ENCODE results near the gene BAD. TPM values are rescaled to one million over a fixed set of nuclear protein-coding genes. Genes with fewer than 3 reads are reported as not detected.

The BAD gene
- total and polyA plus RNA-seq, 2 of the 13 experiments (the other 11 are each of a cell fraction or from before 2014, with no cell fraction given), result 17.9 to 28.5 TPM

DNA sequence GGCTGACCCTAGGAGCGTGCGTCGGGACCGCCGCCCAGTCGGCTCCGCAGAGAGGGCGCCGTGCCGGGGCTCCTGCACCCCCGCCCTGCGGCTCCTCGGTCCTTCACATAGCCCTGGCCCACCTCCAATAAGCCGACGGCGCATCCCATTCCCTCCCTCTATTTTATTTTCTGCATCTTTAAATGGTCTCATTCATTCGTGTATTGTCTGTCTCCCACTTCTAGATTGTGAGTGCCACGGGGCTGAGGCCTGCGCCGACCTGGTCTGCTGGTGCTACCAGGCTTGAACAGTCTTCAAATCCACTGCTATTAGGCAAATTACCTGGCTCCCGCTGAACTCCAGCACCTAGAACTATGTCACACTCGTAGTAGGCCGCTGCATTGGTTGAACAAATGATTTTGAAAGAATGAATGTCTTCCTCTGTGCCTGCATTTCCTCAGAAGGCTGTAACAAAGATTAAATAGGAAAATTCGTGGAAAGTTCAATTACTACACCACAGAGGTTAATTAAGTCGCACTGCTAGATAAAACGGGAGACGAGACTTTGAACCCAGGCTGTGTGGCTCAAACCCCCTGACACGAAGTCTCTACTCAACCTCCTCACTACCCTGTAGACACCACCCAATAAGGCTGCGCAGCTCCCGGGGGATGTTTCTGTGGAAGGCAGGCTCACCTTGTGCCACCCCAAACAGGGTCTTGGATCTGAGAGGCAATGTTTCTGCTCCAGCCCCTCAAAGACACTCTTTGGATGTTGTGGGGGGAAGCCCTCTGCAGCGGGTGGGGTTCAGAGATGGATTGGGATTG lies 36.5 kb downstream of the BAD start (continued):
- TF ChIP-seq, protein P1, sequence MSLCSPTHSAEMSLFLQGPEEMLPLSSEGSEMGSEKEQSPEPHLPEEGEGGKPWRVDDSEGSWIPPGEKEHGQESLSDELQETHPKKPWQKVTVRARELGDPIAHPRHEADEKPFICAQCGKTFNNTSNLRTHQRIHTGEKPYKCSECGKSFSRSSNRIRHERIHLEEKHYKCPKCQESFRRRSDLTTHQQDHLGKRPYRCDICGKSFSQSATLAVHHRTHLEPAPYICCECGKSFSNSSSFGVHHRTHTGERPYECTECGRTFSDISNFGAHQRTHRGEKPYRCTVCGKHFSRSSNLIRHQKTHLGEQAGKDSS (CRISPR knock-in tag; IDR thresholded peaks at IDR 0.05; ENCODE audit: borderline replicate concordance, low read depth), result no peak
- TF ChIP-seq ZSCAN29 (CRISPR knock-in tag; conservative IDR thresholded peaks at IDR 0.05) (no peak), MEIS2 (CRISPR knock-in tag; IDR thresholded peaks at IDR 0.05) (0 out of 2 replicates have a peak, but pooled peaks have one; percentile 62), ZNF10 (CRISPR knock-in tag; IDR thresholded peaks at IDR 0.05; ENCODE audit: borderline replicate concordance, low read depth) (no peak), ZNF709 (CRISPR knock-in tag; IDR thresholded peaks at IDR 0.05) (no peak), ZNF564 (CRISPR knock-in tag; IDR thresholded peaks at IDR 0.05) (no peak), ZNF607 (CRISPR knock-in tag; IDR thresholded peaks at IDR 0.05; ENCODE audit: borderline replicate concordance) (no peak), SATB2 (CRISPR knock-in tag; IDR thresholded peaks at IDR 0.05) (0 out of 2 replicates have a peak, but pooled peaks have one; percentile 43), ZNF768 (CRISPR knock-in tag; IDR thresholded peaks at IDR 0.05) (peak; percentile 15; the same call in 1 of the 2 replicates), ZFP41 (CRISPR knock-in tag; IDR thresholded peaks at IDR 0.05; ENCODE audit: borderline replicate concordance) (no peak), ZNF605 (CRISPR knock-in tag; IDR thresholded peaks at IDR 0.05) (0 out of 2 replicates have a peak, but pooled peaks have one; percentile 26)
- TF ChIP-seq, protein P2, sequence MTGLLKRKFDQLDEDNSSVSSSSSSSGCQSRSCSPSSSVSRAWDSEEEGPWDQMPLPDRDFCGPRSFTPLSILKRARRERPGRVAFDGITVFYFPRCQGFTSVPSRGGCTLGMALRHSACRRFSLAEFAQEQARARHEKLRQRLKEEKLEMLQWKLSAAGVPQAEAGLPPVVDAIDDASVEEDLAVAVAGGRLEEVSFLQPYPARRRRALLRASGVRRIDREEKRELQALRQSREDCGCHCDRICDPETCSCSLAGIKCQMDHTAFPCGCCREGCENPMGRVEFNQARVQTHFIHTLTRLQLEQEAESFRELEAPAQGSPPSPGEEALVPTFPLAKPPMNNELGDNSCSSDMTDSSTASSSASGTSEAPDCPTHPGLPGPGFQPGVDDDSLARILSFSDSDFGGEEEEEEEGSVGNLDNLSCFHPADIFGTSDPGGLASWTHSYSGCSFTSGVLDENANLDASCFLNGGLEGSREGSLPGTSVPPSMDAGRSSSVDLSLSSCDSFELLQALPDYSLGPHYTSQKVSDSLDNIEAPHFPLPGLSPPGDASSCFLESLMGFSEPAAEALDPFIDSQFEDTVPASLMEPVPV (CRISPR knock-in tag; IDR thresholded peaks at IDR 0.05), result no peak; the same call in 1 of the 2 replicates
- TF ChIP-seq, protein P3, sequence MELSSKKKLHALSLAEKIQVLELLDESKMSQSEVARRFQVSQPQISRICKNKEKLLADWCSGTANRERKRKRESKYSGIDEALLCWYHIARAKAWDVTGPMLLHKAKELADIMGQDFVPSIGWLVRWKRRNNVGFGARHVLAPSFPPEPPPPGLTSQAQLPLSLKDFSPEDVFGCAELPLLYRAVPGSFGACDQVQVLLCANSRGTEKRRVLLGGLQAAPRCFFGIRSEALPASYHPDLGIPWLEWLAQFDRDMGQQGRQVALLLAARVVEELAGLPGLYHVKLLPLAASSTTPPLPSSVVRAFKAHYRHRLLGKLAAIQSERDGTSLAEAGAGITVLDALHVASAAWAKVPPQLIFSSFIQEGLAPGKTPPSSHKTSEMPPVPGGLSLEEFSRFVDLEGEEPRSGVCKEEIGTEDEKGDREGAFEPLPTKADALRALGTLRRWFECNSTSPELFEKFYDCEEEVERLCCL (CRISPR knock-in tag; IDR thresholded peaks at IDR 0.05; ENCODE audit: borderline replicate concordance), result 0 out of 2 replicates have a peak, but pooled peaks have one; percentile 30
- TF ChIP-seq, protein P4, sequence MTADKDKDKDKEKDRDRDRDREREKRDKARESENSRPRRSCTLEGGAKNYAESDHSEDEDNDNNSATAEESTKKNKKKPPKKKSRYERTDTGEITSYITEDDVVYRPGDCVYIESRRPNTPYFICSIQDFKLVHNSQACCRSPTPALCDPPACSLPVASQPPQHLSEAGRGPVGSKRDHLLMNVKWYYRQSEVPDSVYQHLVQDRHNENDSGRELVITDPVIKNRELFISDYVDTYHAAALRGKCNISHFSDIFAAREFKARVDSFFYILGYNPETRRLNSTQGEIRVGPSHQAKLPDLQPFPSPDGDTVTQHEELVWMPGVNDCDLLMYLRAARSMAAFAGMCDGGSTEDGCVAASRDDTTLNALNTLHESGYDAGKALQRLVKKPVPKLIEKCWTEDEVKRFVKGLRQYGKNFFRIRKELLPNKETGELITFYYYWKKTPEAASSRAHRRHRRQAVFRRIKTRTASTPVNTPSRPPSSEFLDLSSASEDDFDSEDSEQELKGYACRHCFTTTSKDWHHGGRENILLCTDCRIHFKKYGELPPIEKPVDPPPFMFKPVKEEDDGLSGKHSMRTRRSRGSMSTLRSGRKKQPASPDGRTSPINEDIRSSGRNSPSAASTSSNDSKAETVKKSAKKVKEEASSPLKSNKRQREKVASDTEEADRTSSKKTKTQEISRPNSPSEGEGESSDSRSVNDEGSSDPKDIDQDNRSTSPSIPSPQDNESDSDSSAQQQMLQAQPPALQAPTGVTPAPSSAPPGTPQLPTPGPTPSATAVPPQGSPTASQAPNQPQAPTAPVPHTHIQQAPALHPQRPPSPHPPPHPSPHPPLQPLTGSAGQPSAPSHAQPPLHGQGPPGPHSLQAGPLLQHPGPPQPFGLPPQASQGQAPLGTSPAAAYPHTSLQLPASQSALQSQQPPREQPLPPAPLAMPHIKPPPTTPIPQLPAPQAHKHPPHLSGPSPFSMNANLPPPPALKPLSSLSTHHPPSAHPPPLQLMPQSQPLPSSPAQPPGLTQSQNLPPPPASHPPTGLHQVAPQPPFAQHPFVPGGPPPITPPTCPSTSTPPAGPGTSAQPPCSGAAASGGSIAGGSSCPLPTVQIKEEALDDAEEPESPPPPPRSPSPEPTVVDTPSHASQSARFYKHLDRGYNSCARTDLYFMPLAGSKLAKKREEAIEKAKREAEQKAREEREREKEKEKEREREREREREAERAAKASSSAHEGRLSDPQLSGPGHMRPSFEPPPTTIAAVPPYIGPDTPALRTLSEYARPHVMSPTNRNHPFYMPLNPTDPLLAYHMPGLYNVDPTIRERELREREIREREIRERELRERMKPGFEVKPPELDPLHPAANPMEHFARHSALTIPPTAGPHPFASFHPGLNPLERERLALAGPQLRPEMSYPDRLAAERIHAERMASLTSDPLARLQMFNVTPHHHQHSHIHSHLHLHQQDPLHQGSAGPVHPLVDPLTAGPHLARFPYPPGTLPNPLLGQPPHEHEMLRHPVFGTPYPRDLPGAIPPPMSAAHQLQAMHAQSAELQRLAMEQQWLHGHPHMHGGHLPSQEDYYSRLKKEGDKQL (CRISPR knock-in tag; IDR thresholded peaks at IDR 0.05; ENCODE audit: low read depth), result no peak
- TF ChIP-seq, protein P5, sequence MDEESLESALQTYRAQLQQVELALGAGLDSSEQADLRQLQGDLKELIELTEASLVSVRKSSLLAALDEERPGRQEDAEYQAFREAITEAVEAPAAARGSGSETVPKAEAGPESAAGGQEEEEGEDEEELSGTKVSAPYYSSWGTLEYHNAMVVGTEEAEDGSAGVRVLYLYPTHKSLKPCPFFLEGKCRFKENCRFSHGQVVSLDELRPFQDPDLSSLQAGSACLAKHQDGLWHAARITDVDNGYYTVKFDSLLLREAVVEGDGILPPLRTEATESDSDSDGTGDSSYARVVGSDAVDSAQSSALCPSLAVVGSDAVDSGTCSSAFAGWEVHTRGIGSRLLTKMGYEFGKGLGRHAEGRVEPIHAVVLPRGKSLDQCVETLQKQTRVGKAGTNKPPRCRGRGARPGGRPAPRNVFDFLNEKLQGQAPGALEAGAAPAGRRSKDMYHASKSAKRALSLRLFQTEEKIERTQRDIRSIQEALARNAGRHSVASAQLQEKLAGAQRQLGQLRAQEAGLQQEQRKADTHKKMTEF (CRISPR knock-in tag; IDR thresholded peaks at IDR 0.05), result peak; percentile 9; the same call in 1 of the 2 replicates
